ENCODE data around the gene ZBTB7C.

Gene ZBTB7C

GRCh38 chr18:48020337-48021250 is 388.6 kb downstream of the ZBTB7C start:
- no peak for DNase-seq (ENCODE audit: low read depth)
- H3K4me3 ChIP-seq (ENCODE audit: low read depth, low read length), result no peak overlapping the region

GRCh38 chr18:48019557-48020325 is 389.4 kb downstream of the ZBTB7C start:
- TF ChIP-seq CTCF (IDR thresholded peaks at IDR 0.05; ENCODE audit: control insufficient read depth, extremely low read depth, insufficient read depth), result no peak
- H3K4me3 ChIP-seq (ENCODE audit: low read depth, low read length), result no peak overlapping the region
- DNase-seq (ENCODE audit: low read depth), result no peak

More at GRCh38 chr18:48020337-48021250, 388.6 kb downstream of the ZBTB7C start:
- no peak for TF ChIP-seq CTCF (IDR thresholded peaks at IDR 0.05; ENCODE audit: control insufficient read depth, extremely low read depth, insufficient read depth)

- TF ChIP-seq CTCF (IDR thresholded peaks at IDR 0.05; ENCODE audit: control insufficient read depth, extremely low read depth, insufficient read depth), result no peak
- no peak overlapping the region for H3K4me3 ChIP-seq (ENCODE audit: low read depth, low read length)
- DNase-seq (ENCODE audit: low read depth), result no peak
Measured at GRCh38 chr18:48018851-48019250, 390.3 kb downstream of the ZBTB7C start.

GRCh38 chr18:48017635-48018034 is 391.5 kb downstream of the ZBTB7C start:
- no peak for TF ChIP-seq CTCF (IDR thresholded peaks at IDR 0.05; ENCODE audit: control insufficient read depth, extremely low read depth, insufficient read depth)
- no peak for DNase-seq (ENCODE audit: low read depth)
- no peak overlapping the region for H3K4me3 ChIP-seq (ENCODE audit: low read depth, low read length)

GRCh38 chr18:48013162-48013561 is 396.0 kb downstream of the ZBTB7C start:
- DNase-seq (ENCODE audit: low read depth), result no peak
- no peak for TF ChIP-seq CTCF (IDR thresholded peaks at IDR 0.05; ENCODE audit: control insufficient read depth, extremely low read depth, insufficient read depth)

GRCh38 chr18:48011926-48012465 is 397.2 kb downstream of the ZBTB7C start:
- DNase-seq (ENCODE audit: low read depth), result no peak
- H3K4me3 ChIP-seq (ENCODE audit: low read depth, low read length), result no peak overlapping the region
- no peak for TF ChIP-seq CTCF (IDR thresholded peaks at IDR 0.05; ENCODE audit: control insufficient read depth, extremely low read depth, insufficient read depth)

More at GRCh38 chr18:48013162-48013561, 396.0 kb downstream of the ZBTB7C start:
- H3K4me3 ChIP-seq (ENCODE audit: low read depth, low read length), result no peak overlapping the region

All from LNCaP clone FGC (cell line).